Caco-2 (cell line): ENCODE data around the gene DTL. TPM values are rescaled to one million over a fixed set of nuclear protein-coding genes. Genes with fewer than 3 reads are reported as not detected.

Source experiments
- BruUV-seq: library from RNA; stranded (reverse); fragments of 400-500 nt; replicated peaks from 2 replicates; lab custom pipeline; 2021; lab: Mats Ljungman, UMichigan
- CTCF ChIA-PET: fragments of 300-600 bp; sonication (Branson Sonifier 250); formaldehyde crosslinking; loops from one replicate; lab custom pipeline; 2022; ENCODE audit warnings: antibody characterized with exemption; lab: Charles Lee
- POLR2A ChIA-PET: fragments of 300-600 bp; sonication (Branson Sonifier 250); formaldehyde crosslinking; loops from one replicate; lab custom pipeline; 2022; ENCODE audit warnings: antibody characterized with exemption; lab: Charles Lee
- DNase-seq, 2 experiments: peaks; one replicate each; pipeline versions ENCODE4 v3.0.0 to v3.0.0-alpha.2; 2020 to 2022
- H3K27me3 ChIP-seq: replicated peaks from 2 replicates; pipeline ENCODE4 v1.6.0; 2011; ENCODE audit warnings: low read length; ENCODE audit not compliant: control insufficient read depth, insufficient read depth
- H3K36me3 ChIP-seq: 2 replicates; pipeline ENCODE4 v1.5.1; 2011; ENCODE audit warnings: low read length; ENCODE audit not compliant: control insufficient read depth, insufficient read depth
- H3K4me1 ChIP-seq: fragments of 250-450 bp; sonication (Bioruptor Pico); 2 replicates; pipeline ENCODE4 v1.5.1; 2020; ENCODE audit warnings: mild to moderate bottlenecking
- H3K4me3 ChIP-seq: 2 replicates; pipeline ENCODE4 v1.5.1; 2011; ENCODE audit warnings: low read depth, mild to moderate bottlenecking, control low read depth, low read length
- H3K9me3 ChIP-seq: fragments of 250-450 bp; sonication (Bioruptor Pico); 2 replicates; pipeline ENCODE4 v1.5.1; 2020; ENCODE audit warnings: mild to moderate bottlenecking, moderate library complexity
- H3K27ac Mint-ChIP-seq: one replicate; pipeline ENCODE4 v1.8.0; 2022; ENCODE audit warnings: mixed read lengths; ENCODE audit not compliant: unreplicated experiment
- H3K27me3 Mint-ChIP-seq: one replicate; pipeline ENCODE4 v1.8.0; 2022; ENCODE audit warnings: mixed read lengths; ENCODE audit not compliant: insufficient read depth, unreplicated experiment
- H3K36me3 Mint-ChIP-seq: one replicate; pipeline ENCODE4 v1.8.0; 2022; ENCODE audit warnings: mild to moderate bottlenecking, mixed read lengths; ENCODE audit not compliant: insufficient read depth, unreplicated experiment
- H3K4me1 Mint-ChIP-seq: one replicate; pipeline ENCODE4 v1.8.0; 2022; ENCODE audit warnings: low read depth, mixed read lengths; ENCODE audit not compliant: unreplicated experiment
- H3K4me3 Mint-ChIP-seq: one replicate; pipeline ENCODE4 v1.8.0; 2022; ENCODE audit warnings: mild to moderate bottlenecking, moderate library complexity, mixed read lengths; ENCODE audit not compliant: unreplicated experiment
- H3K9me3 Mint-ChIP-seq: one replicate; pipeline ENCODE4 v1.8.0; 2022; ENCODE audit warnings: mixed read lengths; ENCODE audit not compliant: unreplicated experiment
- intact Hi-C: fragments of 100-400 bp; cut with micrococcal nuclease; formaldehyde crosslinking; loops from one replicate; pipeline ENCODE4 v1.10.0; 2022; ENCODE audit not compliant: unreplicated experiment
- total RNA-seq: library from RNA; stranded (reverse); gene quantifications from 2 replicates; pipeline ENCODE4 v1.2.3, GENCODE V29; 2022
- TF ChIP-seq, protein P1 (sequence below), 2 experiments: fragments of 200-600 bp in 1 of 2; IDR thresholded peaks; 1 replicate in 1 of 2; 2 replicates in 1 of 2; pipeline versions ENCODE4 v1.5.1 to v1.8.0; 2011 to 2022; ENCODE audit warnings: antibody characterized with exemption in 1 of 2, control low read depth in 1 of 2, inconsistent platforms in 1 of 2, low read depth in 1 of 2, low read length in 1 of 2, mild to moderate bottlenecking in 1 of 2, moderate library complexity in 1 of 2; ENCODE audit not compliant: insufficient read depth in 1 of 2, severe bottlenecking in 1 of 2, unreplicated experiment in 1 of 2

The DTL gene
- total RNA-seq, 1 experiment from 2014 or later, result 20.3 TPM

DNA sequence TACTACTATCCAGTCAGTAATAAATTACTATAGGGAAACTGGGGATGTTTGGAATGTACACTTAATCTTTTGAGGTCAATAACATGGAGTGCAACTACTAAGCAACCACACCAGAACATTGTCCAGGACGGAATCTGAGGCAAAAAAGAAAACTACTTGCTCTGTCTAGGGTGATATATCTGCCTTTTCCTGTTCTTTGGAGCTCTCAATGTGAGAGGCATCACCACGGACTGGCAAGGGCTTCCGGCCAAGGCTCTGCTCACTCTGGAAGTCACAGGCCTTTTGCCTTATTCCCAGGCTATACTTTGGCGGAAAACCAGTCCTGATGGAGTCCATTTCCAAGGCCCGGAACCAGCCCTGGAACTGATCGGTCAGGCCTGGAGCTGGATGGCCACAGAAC is 94.2 kb downstream of the DTL start:
- no peak overlapping the region for H3K4me3 ChIP-seq
- Mint-ChIP-seq H3K36me3 (peaks cover 6% of the 10 kb centered on the region), H3K4me1 (no peaks in the 10 kb centered on the region), H3K4me3 (no peak overlapping the region), H3K27me3 (no peaks in the 10 kb centered on the region), H3K9me3 (peaks cover 7% of the 10 kb centered on the region), H3K27ac (no peak overlapping the region)
- DNase-seq, result no peak
- intact Hi-C loops, result no loop called here
- H3K9me3 ChIP-seq, result no peaks in the 10 kb centered on the region
- H3K4me1 ChIP-seq, result no peaks in the 10 kb centered on the region
- TF ChIP-seq, protein P1, sequence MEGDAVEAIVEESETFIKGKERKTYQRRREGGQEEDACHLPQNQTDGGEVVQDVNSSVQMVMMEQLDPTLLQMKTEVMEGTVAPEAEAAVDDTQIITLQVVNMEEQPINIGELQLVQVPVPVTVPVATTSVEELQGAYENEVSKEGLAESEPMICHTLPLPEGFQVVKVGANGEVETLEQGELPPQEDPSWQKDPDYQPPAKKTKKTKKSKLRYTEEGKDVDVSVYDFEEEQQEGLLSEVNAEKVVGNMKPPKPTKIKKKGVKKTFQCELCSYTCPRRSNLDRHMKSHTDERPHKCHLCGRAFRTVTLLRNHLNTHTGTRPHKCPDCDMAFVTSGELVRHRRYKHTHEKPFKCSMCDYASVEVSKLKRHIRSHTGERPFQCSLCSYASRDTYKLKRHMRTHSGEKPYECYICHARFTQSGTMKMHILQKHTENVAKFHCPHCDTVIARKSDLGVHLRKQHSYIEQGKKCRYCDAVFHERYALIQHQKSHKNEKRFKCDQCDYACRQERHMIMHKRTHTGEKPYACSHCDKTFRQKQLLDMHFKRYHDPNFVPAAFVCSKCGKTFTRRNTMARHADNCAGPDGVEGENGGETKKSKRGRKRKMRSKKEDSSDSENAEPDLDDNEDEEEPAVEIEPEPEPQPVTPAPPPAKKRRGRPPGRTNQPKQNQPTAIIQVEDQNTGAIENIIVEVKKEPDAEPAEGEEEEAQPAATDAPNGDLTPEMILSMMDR (IDR thresholded peaks at IDR 0.05; ENCODE audit: insufficient read depth in 1 of 2, low read depth in 1 of 2, low read length in 1 of 2, severe bottlenecking in 1 of 2, unreplicated experiment in 1 of 2), result no peak
- no peaks in the 10 kb centered on the region for H3K27me3 ChIP-seq
- ChIA-PET POLR2A (no interaction called here), CTCF (no interaction called here)
- H3K36me3 ChIP-seq, result no peaks in the 10 kb centered on the region
- BruUV-seq, result no TSS peak

DNA sequence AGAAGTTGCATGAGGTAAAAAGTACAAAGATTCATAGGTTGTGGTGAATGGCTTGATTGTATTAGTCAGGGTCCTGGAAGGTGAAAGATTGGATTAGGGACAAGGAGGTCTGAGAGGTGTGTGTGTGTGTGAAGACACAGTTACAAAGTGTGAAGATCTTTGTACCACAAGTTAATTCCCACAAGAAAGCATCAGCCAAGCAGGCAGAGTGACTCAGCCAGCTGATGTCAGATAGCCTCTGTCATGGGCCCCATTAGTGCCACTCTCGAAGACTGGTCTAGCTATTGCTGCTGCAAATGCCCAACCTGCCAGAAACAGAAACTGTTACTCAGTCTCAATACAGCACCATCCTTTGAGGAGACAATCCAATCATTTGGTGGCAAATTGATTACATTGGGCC is 96.5 kb downstream of the DTL start:
- POLR2A ChIA-PET, result no interaction called here
- TF ChIP-seq, protein P1 (IDR thresholded peaks at IDR 0.05; ENCODE audit: insufficient read depth in 1 of 2, low read depth in 1 of 2, low read length in 1 of 2, severe bottlenecking in 1 of 2, unreplicated experiment in 1 of 2), result no peak
- H3K4me1 ChIP-seq, result no peaks in the 10 kb centered on the region
- CTCF ChIA-PET, result no interaction called here
- H3K9me3 ChIP-seq, result no peaks in the 10 kb centered on the region
- no peak overlapping the region for H3K4me3 ChIP-seq
- DNase-seq, result no peak
- intact Hi-C loops, result no loop called here
- H3K36me3 ChIP-seq, result no peaks in the 10 kb centered on the region
- no peak overlapping the region for H3K4me3 Mint-ChIP-seq
- no TSS peak for BruUV-seq
- H3K36me3 Mint-ChIP-seq, result peaks cover 6% of the 10 kb centered on the region
- no peak overlapping the region for H3K27ac Mint-ChIP-seq
- peaks cover 19% of the 10 kb centered on the region for H3K9me3 Mint-ChIP-seq
- H3K4me1 Mint-ChIP-seq, result no peaks in the 10 kb centered on the region
- H3K27me3 Mint-ChIP-seq, result no peaks in the 10 kb centered on the region
- H3K27me3 ChIP-seq, result no peaks in the 10 kb centered on the region

DNA sequence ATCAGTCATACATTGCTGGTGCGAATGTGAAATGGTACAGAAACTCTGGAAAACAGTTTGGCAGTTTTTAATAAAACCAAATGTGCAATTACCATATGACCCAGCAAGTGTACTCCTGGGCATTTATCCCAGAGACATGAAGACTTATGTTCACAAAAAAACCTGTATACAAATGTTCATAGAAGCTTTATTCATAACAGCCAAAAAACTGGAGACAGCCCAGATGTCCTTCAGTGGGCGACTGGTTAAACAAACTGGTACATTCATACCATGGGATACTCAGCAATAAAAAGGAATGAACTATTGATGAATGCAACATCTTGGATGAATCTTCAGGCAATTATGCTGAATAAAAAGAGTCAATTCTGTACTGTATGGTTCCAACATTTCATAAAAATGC is 97.8 kb downstream of the DTL start:
- H3K4me1 Mint-ChIP-seq, result no peaks in the 10 kb centered on the region
- H3K4me1 ChIP-seq, result no peaks in the 10 kb centered on the region
- H3K9me3 ChIP-seq, result no peaks in the 10 kb centered on the region
- no peak overlapping the region for H3K27ac Mint-ChIP-seq
- no TSS peak for BruUV-seq
- intact Hi-C loops, result no loop called here
- no peak overlapping the region for H3K4me3 Mint-ChIP-seq
- ChIA-PET POLR2A (no interaction called here), CTCF (no interaction called here)
- H3K27me3 ChIP-seq, result no peaks in the 10 kb centered on the region
- TF ChIP-seq, protein P1 (IDR thresholded peaks at IDR 0.05; ENCODE audit: insufficient read depth in 1 of 2, low read depth in 1 of 2, low read length in 1 of 2, severe bottlenecking in 1 of 2, unreplicated experiment in 1 of 2), result no peak
- H3K36me3 Mint-ChIP-seq, result peaks cover 6% of the 10 kb centered on the region
- no peak overlapping the region for H3K4me3 ChIP-seq
- no peak for DNase-seq
- H3K9me3 Mint-ChIP-seq, result peaks cover 19% of the 10 kb centered on the region
- H3K27me3 Mint-ChIP-seq, result no peaks in the 10 kb centered on the region
- no peaks in the 10 kb centered on the region for H3K36me3 ChIP-seq
